Activated CD4-positive, alpha-beta T cell treated with anti-CD3 and anti-CD28 coated beads, Interleukin-2, amount 50 U/mL, for 48 hours (primary cell): ENCODE data around the gene RPS24.
"Not testable (repeated sequence)": the region's sequence is repeated elsewhere in the genome, so short reads cannot be mapped to it uniquely, and the experiment has no call there.

Experiments used
- DNase-seq, 2 experiments: peaks; one replicate each; pipeline ENCODE4 v3.0.0-alpha.2; 2020

RPS24 gene

GRCh38 chr10:78058562-78058961 lies 24.9 kb downstream of the RPS24 start:
- no peak for DNase-seq

GRCh38 chr10:78059906-78060702 lies 26.4 kb downstream of the RPS24 start:
- no peak for DNase-seq

- no peak for DNase-seq
Measured at GRCh38 chr10:78062296-78062695, 28.6 kb downstream of the RPS24 start.

GRCh38 chr10:78063236-78063635 lies 29.6 kb downstream of the RPS24 start:
- no peak for DNase-seq

GRCh38 chr10:78064919-78065318 lies 31.3 kb downstream of the RPS24 start:
- DNase-seq = not testable (repeated sequence)

GRCh38 chr10:78065611-78066010 lies 31.9 kb downstream of the RPS24 start:
- DNase-seq = no peak

- no peak for DNase-seq
Measured at GRCh38 chr10:78066012-78066411, 32.3 kb downstream of the RPS24 start.

- no peak for DNase-seq
Measured at GRCh38 chr10:78066728-78067430, 33.2 kb downstream of the RPS24 start.

- DNase-seq = no peak
Measured at GRCh38 chr10:78069151-78069550, 35.5 kb downstream of the RPS24 start.

GRCh38 chr10:78070064-78070463 lies 36.4 kb downstream of the RPS24 start:
- DNase-seq = not testable (repeated sequence)

GRCh38 chr10:78070726-78071125 lies 37.1 kb downstream of the RPS24 start:
- DNase-seq = no peak

- no peak for DNase-seq
Measured at GRCh38 chr10:78071140-78071856, 37.6 kb downstream of the RPS24 start.

GRCh38 chr10:78071857-78072179 lies 38.2 kb downstream of the RPS24 start:
- DNase-seq = no peak

GRCh38 chr10:78072504-78072903 lies 38.8 kb downstream of the RPS24 start:
- DNase-seq = no peak

- DNase-seq = not testable (repeated sequence)
Measured at GRCh38 chr10:78075806-78076205, 42.1 kb downstream of the RPS24 start.

GRCh38 chr10:78078539-78079330 lies 45.1 kb downstream of the RPS24 start:
- DNase-seq = no peak

GRCh38 chr10:78079411-78079810 lies 45.7 kb downstream of the RPS24 start:
- no peak for DNase-seq

GRCh38 chr10:78081292-78081691 lies 47.6 kb downstream of the RPS24 start:
- DNase-seq = no peak

GRCh38 chr10:78082636-78083035 lies 49.0 kb downstream of the RPS24 start:
- no peak for DNase-seq
